ENCODE data around the gene DYNC2I2. TPM values are rescaled to one million over a fixed set of nuclear protein-coding genes. Genes with fewer than 3 reads are reported as not detected.
A peak's percentile ranks its signal among the peaks of the same experiment; 100 is the strongest.
"Not testable (repeated sequence)": the region's sequence is repeated elsewhere in the genome, so short reads cannot be mapped to it uniquely, and the experiment has no call there.

Gene DYNC2I2
- total RNA-seq (2014; rRNA removed; shearing (Covaris generic)) = 170 and 194 TPM in 2 replicates

DNA sequence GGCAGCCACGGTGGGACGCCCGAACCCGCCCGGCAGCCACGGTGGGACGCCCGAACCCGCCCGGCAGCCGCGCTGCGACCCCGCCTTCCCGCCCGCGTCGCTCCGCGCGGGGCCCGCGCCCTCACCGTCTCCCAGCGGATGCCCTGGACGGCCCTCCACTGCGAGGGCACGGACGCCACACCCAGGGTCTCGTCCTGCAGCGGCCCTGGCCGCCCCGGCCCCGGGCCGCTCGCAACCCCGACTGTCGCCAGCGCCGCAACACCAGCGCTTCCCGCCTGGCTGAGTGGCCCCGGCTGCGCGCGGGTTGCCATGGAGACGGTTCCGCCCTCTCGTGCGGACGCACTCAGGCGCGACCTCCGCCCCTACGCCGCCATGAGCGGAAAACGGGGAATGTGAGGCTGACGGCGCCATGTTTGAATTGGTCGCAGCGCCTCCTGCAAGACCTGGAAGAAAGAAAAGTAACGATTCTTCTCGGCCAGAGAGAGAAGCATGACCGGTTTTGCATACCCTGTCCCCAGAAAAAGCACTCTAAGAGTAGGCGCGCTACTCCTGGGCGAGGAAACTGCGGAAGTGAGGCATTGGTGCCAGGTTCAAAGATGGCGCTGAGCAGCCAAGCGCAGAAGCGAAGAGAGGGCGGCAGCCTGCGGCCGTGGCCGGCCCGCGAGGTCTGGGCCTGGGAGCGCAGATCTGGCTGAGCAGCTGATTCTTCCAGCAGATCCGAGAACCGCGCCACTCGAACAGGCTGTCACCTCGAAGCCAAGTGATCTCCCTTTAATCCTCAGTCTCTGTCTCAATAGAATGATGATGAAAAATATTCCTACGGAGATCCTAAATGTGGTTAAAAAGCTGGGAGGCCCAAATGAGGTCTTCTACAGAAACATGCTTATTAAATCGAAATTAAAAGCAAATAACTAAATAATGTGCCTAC is at the start of gene DYNC2I2:
DYNC2I2 (minus strand) TSS at position 432 of the 928 bp plus-strand sequence; CDS start at position 311, 121 bp downstream.
- peak; percentile 98 for DNase-seq (ENCODE audit: low read depth)

DNA sequence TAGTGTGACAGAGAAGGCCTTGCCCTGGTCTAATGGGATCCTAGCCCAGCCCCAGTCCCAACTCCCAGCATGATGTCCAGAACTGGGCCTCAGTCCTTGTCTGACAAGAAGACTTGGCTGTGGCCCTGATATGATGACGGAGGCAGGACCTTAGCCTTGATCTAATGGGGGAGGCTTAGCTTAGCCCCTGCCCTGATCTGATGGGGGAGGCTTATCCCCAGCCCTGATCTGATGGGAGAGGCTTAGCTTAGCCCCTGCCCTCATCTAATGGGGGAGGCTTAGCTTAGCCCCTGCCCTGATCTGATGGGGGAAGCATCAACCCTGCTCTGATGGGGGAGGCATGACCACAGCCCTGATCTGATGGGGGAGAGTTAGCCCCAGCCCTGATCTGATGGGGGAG is 49.4 kb upstream of the DYNC2I2 start:
- no peak for DNase-seq (ENCODE audit: low read depth)

DNA sequence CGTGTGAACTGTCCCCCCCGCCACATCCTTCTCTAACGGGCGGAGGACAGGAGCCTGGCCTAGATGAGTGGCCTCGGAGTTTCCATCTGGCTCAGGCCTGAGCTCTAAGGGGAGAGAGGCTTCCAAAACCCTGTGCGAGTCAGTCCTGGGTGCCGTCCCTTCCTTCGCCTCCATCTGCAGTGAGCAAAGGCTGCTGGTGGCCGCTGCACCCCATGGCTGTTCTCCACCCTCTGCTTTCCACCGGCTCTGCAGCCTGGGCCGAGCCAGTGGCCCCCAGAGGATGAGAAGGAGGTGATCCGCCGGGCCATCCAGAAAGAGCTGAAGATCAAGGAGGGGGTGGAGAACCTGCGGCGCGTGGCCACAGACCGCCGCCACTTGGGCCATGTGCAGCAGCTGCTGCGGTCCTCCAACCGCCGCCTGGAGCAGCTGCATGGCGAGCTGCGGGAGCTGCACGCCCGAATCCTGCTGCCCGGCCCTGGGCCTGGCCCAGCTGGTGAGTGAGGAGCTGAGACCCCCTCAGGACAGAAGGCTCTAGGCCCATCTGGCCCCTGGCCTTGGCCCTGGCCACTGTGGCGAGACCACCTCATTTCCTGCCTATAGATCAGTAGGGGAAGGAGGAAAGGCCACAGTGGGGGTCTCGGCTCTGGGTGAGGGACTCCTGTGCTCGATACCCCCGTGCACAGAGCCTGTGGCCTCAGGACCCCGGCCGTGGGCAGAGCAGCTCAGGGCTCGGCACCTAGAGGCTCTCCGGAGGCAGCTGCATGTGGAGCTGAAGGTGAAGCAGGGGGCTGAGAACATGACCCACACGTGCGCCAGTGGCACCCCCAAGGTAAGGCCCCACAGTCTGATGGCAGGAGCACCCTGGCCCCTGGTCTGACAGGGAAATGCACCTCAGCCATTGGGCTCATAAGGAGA is 48.7 kb upstream of the DYNC2I2 start:
- DNase-seq (ENCODE audit: low read depth) = no peak

DNA sequence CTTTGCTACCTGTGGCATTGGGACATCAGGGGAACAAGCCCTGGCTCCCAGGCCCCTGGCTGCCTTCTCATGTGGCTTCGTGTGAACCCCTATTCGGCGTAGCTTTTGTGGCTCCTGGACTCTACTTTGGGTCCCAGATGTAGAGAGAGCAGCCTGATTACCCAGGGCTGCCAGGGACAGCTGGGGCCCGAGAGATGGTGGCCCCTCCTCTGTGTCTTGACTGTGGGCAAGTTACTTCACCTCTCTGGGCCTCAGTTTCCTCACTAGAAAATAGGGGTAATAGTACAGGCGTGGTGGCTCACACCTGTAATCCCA is 47.7 kb upstream of the DYNC2I2 start:
- DNase-seq (ENCODE audit: low read depth) = no peak

DNA sequence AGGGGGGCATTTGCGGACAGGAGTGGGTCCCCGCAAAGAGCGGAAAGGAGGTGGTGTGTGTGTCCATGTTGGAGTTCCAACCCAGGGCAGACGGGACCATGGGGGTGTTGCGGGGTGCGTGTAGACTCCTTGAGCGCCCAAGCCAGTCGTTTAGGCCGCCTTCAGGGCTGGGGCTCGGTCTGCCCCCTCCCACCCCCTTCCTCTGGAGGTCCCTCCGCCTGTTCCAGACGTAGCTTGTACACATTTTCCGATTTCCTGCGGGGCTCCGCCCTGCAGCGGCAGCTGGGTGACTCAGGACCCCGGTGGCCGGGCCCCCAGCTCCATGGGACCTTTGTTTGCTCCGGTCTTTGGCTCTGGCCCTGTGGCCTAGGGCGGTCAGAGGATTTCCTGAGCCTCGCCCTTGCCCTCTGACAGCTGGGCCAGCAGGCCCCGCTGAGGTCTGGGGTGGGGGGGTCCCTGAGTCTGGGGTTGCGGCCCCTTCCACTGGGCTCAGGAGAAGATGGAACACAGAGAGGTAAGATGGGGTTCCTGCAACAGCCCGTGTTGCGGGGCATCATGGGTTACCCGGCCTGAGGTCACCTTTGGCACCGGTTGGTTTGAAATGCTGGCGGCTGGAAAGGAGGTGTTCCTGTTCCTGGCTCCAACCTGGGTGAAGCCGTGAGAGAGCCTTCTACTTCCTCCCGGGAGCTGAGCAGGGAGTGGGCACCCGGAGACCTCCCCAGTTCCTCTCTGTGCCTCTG is 47.1 kb upstream of the DYNC2I2 start:
- DNase-seq (ENCODE audit: low read depth) = no peak

DNA sequence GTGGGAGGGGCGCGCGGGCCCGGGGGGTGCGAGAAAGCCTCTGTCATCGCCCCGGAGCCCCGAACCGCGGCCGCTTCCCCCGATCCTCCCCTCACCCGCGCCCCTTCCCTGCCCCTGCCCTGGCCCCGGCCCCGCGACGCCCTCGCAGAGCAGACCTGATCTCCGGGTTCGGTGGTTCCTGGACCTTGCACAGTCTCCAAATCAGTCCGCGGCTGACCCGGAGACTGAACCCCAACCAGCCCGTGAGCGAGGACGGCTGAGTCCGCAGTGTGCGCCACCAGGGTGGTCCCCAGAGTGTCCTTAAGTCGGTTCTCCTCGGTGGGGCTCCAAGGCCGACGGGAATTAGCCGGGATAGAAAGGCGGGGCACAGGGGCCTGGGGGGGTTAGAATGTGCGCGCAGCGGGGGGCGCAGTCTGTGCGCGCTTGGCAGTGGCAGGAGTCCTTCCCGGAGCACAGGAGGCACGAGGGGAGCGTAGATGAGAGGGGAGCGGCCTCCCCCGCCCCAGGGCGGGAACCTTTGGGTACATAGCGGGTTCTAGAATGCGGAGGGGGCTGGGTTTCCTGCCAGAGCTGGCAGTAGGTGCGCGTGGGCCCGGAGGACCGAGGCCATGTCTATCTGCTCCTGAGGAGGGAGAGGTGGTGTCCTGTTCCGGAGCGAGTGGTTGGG is 46.4 kb upstream of the DYNC2I2 start:
- DNase-seq (ENCODE audit: low read depth) = peak; percentile 58

DNA sequence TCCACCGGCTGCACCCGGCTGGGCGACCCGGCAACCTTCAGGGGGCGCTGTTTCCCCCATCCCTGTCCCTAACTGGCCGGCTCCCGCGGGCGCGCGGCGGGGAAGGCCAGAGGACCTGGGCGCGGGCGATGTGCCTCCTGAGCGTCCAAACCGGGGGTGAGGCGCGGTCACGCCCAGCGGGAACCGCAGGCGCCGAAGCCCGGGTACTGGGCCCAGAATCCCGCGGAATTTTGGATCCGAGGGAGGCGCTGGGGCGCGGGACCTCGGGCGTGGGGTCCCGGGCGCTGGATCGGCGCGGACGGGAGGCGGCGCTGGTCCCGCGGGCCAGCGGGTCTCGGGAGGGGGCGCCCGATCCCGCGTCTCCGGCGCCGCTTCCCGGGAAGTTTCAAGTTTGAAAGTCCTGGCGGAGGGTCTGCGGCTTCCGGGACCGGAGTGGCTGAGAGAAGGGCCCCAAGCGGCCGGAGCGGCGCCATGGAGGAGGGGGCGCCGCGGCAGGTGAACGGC is 45.9 kb upstream of the DYNC2I2 start, which contains the start of gene PKN3:
PKN3 (plus strand) TSS at position 59 of the 504 bp plus-strand sequence; CDS start at position 472, 413 bp downstream.
- DNase-seq (ENCODE audit: low read depth) = peak; percentile 94

DNA sequence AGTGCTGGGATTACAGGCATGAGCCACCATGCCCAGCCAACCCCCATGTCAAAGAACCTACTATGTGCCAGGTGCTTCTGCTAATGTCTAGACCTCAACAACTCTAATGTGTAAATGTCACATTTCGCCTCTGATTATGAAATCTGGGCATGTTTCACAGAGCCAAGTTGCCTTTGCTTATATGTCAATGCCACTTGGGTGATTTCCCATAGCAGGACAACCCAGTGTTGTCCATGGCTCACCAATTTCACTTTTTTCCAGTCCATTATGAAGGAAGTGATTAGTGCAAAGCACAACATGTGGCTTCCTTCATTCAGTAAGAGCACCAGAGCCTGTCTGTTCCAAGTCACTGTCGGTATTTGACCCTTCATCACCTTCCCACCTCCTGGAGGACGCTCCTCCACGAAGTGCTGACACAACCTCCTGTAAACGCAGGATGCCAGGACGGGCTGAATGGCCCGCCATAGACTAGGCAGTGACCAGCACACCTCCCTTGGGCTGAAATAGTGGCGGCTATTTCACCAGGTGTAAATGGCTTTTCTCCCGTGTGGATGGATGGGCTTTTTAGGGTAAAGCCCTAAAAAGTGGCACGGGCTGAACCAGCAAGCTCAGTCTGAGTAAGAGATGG is 44.7 kb upstream of the DYNC2I2 start:
- DNase-seq (ENCODE audit: low read depth) = no peak

DNA sequence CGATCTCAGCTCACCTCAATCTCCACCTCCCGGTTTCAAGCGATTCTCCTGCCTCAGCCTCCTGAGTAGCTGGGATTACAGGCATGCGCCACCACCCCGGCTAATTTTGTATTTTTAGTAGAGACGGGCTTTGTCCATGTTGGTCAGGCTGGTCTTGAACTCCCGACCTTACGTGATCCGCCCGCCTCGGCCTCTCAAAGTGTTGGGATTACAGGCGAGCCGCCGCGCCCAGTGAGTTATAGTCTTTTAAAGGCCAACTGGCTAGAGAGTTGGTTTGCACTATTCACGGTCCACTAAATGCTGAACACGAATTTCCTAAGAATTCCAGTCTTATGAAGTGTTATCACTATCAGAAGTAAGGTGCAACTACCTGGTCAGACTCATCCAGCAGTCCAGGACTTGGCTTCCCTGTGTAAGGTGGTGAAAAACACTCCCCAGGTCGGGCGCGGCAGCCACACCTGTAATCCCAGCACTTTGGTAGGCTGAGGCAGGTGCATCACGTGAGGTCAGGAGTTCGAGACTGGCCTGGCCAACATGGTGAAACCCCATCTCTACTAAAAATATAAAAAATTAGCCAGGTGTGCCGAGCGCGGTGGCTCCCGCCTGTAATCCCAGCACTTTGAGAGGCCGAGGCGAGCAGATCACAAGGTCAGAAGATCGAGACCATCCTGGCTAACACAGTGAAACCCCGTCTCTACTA is 42.6 kb upstream of the DYNC2I2 start:
- DNase-seq (ENCODE audit: low read depth) = not testable (repeated sequence)

DNA sequence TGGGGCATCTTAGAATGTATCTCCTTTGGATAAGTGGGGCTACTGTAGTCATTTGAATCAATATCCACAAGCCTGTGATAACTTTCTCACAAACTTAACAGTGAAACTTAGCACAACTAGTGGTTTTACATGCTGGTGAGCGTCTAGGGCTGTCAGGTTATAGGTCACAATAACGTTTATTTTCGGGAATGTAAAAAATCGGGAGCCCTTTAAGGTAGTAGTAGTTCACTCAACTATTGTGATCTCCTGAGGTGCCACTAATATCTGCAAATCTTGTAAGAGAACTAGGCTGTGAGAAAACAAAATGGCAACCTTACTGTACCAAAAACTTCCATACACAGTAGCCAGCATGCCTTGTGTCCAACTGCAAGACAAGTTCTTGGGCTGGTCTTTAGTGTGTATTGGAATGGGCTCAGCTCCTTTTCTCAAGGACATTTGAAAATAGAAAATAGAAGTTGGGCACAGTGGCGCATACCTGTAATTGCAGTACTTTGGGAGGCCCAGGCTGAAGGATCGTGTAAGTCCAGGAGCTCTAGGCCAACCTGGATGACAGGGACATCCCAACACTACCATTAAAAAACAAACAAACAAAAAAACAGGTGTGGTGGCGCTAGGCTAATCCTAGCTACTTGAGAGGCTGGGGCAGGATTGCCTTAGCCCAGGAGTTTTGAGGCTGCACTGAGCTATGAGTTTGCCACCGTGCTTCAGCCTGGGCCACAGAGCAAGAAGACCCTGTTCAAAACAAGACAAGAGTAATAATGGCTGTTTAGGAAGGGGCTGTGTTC is 40.5 kb upstream of the DYNC2I2 start:
- no peak for DNase-seq (ENCODE audit: low read depth)

DNA sequence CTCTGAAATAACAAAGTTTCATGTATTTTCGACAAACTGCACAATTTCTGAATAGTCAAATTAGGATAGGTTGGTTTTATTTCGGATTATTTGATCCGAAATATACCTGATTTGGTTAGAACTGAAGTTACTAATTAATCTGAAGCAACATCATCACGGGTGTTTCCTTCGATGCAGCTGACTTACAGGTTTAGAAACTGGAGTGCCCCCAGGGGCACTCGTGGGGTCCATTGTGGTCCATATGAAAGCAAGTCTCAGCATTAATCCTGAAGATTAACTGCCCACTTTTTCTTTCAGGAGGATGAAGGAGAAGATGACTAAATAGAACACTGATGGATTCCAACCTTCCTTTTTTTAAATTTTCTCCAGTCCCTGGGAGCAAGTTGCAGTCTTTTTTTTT is 37.7 kb upstream of the DYNC2I2 start:
- no peak for DNase-seq (ENCODE audit: low read depth)

DNA sequence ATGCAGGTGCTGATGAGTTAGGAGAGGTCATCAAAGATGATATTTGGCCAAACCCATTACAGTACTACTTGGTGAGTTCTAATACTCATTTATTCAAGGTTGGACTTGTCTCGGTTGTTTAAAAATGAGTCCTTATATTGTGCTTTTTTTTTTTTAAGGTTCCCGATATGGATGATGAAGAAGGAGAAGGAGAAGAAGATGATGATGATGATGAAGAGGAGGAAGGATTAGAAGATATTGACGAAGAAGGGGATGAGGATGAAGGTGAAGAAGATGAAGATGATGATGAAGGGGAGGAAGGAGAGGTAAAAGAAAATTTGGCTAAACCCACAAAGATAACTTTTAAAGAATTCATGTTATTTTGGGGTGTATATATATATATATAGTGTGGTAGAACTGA is 37.1 kb upstream of the DYNC2I2 start:
- DNase-seq (ENCODE audit: low read depth) = not testable (repeated sequence)

DNA sequence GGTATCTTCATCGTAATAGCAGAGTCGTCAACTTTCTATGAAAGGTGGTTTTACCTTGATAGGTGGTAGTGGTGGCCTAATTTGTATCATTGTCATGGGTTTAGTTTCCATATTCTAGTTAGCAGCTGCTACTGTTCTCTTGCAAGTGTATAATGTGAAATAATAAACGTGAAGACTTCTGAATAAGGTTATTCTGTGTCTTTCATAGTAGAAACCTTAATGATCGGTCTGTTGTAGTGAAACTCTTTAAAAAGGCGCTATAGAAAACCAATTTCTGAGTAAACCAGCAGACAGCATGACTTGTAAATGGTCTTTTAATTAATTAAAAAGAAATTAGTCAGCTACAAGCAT is 34.0 kb upstream of the DYNC2I2 start:
- DNase-seq (ENCODE audit: low read depth) = no peak

DNA sequence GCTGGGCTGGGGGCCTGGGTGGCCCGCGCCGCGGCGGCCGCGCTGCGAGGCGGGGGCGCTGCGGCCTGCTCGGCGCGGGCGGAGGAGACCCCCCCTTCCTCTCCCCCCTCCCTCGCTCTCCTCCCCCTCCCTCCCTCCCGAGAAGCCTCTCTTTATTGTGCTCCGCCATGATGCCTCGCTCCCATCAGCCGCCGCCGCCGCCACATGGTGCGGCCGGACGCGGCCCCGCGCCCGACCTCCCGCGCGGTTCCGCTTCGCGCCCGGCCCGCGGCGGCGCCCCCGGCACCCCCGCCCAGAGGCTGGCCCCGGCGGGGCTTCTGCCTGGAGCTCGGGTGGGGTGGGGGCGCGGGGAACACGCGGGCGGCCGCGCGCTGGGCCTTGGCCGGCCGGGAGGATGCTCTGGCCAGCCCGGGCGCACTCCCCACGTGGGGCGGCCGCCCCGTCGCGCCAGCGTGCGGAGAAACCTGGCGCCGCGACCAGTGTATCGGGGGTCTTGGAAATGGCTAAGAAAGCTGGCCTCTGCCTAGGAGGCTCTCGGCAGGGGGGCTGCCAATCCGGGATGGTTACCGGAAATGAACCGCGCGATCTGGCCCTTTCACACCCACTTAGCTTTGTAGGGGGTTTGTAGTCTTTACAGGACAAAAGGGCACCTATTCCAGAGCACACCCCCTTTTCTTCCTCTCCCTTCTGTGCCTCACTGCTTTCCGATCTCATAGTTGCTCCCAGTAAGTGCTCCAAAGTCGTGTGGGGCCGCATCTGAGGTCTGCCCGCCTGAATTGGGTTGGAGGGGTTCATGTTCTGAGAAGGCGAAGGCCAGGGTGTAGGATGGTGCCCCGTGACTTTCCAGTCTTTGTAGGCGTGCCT is 33.4 kb upstream of the DYNC2I2 start:
- DNase-seq (ENCODE audit: low read depth) = peak; percentile 69

DNA sequence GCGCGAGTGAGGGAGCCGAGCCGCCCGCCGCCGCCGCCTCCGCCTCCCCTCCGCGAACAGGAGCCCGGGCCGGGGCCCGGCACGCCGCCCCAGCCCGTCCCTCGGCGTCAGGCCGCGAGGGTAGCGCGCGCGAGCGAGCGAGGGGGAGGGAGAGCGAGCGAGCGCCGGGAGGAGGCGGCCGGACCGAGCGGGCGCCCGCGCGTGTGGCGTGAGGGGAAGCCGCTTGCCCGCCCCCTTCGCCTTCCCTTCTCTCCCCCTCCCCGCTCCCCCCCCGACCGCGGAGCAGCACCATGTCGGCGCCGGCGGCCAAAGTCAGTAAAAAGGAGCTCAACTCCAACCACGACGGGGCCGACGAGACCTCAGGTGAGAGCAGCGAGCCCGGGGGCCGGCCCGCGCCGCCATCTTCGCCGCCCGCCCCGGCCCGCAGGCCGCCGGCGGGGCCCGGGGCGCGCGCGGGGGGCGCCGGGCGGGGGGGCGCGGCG is 32.7 kb upstream of the DYNC2I2 start:
- no peak for DNase-seq (ENCODE audit: low read depth)

DNA sequence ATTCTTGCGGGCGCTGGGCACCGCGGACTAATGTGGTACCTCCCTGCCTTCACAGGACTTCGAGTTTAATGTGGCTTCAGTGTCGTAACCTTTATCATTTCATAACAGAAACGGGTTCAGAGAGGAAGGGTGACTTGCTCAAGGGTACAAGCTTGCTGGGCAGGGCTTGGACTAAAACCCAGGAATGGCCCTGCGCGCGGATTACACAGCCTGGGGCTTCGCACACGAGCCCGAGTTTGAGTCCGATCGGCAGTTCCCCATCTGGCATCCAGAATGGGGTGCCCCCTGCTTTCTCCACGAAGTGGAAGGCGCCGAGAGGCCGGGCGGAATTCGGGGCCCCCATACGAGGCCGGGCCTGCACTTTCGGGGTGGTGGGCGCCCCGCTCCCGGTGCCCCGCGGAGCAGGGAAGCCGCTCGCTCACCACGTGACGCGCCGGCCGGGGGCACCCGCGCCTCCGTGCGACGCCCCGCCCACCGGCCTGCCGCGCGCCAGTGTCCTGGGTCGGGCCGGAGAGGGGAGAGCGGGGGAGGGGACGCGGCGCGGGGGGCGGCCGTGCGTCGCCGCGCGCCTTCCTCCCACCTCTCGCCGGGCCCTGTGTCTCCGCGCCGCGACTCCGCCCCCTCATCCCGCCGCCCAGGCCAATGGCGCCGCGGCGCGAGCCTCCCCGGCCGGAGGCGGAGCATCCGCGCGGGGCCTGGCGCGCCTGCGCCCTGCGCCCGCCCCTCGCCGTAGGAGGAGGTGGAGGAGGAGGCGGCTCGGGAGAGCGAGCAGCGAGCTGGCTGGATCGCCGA is 32.0 kb upstream of the DYNC2I2 start, which contains the start of gene SET:
SET (plus strand) TSS at position 722 of the 792 bp plus-strand sequence. CDS start 361 bp downstream, outside the sequence.
- peak; percentile 99 for DNase-seq (ENCODE audit: low read depth)

DNA sequence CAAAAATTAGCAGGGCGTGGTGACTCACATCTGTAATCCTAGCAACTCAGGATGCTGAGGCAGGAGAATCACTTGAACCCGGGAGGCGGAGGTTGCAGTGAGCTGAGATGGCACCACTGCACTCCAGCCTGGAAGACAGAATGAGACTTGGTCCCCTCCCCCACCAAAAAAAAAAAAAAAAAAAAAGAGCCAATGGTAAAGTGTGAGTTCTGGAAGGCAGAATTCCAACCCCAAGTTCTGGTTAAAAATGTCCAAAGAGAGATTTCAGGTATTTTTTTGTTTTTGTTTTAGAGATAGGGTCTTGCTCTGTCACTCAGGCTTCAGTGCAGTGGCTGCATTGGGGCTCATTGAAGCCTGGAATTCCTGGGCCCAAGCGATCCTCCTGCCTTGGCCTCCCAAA is 30.8 kb upstream of the DYNC2I2 start:
- no peak for DNase-seq (ENCODE audit: low read depth)
